Measurements from ENCODE around the gene STEAP1.
A peak's percentile ranks its signal among the peaks of the same experiment; 100 is the strongest.
"Not testable (repeated sequence)": the region's sequence is repeated elsewhere in the genome, so short reads cannot be mapped to it uniquely, and the experiment has no call there.

Gene STEAP1

DNA sequence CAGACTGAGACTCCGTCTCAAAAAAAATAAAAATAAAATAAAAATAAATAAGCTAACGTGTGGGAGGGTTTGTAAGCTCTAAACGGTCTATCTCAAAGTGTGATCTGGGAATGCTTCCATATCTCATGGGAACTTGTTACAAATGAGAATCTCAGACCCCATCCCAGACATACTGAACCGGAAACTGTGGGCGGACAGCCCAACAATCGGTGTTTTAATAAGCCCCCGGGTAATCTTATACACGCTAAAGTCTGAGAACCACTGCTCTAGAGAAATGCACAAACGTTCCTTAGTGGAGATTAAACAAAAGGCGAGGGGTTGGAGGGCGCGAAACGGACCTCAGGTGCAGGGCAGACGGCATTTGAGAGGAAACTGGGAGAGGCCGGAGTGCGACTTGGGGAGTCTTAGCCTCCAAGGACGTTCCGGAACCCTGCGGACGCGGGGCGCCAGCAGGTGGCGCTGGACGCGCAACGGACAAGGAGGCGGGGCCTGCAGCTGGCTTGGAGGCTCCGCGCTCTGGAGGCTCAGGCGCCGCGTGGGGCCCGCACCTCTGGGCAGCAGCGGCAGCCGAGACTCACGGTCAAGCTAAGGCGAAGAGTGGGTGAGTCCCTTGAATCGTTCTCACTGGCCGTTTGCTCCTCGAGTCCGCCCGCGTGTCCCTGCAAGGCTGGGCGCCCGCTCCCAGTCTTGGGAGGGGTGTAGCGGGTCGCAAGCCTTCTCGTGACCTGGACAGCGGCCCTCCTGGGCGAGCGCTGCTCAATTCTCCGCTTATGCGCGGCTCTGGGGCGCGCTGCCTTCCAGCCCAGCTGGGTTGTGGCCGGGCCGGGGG, at the start of gene STEAP1:
Gene STEAP1 (plus strand): TSS at position 527 of the 829 bp plus-strand sequence. CDS start 5,320 bp downstream, outside the sequence.
- DNase-seq (ENCODE audit: low read depth): peak; percentile 91
- TF ChIP-seq, protein P1, sequence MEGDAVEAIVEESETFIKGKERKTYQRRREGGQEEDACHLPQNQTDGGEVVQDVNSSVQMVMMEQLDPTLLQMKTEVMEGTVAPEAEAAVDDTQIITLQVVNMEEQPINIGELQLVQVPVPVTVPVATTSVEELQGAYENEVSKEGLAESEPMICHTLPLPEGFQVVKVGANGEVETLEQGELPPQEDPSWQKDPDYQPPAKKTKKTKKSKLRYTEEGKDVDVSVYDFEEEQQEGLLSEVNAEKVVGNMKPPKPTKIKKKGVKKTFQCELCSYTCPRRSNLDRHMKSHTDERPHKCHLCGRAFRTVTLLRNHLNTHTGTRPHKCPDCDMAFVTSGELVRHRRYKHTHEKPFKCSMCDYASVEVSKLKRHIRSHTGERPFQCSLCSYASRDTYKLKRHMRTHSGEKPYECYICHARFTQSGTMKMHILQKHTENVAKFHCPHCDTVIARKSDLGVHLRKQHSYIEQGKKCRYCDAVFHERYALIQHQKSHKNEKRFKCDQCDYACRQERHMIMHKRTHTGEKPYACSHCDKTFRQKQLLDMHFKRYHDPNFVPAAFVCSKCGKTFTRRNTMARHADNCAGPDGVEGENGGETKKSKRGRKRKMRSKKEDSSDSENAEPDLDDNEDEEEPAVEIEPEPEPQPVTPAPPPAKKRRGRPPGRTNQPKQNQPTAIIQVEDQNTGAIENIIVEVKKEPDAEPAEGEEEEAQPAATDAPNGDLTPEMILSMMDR (IDR thresholded peaks at IDR 0.05; ENCODE audit: insufficient read depth, low read depth, low read length, missing control alignments): peak; percentile 82
- H3K4me3 ChIP-seq (ENCODE audit: low read depth, low read length): peak within 1 kb of the TSS; percentile 33

DNA sequence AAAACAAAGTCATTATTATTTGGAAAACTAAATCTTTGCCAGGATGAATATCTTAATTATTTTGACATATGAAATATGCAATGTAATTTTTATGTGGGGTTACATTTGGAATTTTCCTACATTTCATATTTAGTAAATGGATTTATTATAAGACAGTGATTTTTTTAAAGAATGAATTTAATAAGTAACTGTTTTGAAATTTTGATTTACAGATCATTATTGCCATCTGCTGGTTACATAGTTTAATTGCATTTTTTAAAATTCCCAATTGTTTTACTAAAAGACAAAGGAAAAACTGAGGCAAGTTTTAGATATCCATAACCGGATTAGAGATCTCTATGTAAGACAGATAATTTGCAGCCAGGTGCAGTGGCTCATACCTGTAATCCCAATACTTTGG, 39.3 kb upstream of the STEAP1 start:
- not testable (repeated sequence) for H3K4me3 ChIP-seq (ENCODE audit: low read depth, low read length); DNase-seq (ENCODE audit: low read depth)

DNA sequence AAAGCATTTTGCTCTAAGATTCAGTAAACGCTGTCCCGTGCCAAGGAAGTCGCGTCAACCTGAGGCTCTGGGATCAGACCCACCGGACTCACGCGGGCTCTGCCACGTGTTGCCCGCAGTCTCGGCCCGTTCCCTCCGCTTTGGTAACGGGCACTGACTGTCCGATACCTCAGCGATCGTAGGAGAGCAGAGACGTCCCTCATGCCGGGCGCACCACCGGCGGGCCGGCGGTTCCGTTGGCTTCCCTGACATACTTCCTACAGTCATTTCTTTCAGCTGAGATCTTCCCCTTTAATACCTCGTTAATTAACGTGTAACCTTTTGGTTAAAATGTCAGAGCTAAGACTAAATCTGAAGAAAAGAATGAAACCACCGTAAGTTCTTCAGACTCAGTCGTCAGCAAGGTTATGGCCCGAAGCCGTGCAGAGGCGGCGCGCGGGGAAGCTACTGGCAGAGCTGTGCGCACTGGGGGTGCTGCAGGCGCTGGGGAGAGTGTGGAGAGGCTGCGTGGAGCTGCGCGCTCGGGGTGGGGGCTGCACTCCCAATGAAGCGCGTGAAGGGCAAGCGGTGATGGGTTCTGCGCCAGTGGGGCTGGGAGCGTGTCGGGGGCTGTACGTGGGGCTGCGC, 35.6 kb upstream of the STEAP1 start:
- not testable (repeated sequence) for DNase-seq (ENCODE audit: low read depth); H3K4me3 ChIP-seq (ENCODE audit: low read depth, low read length)

DNA sequence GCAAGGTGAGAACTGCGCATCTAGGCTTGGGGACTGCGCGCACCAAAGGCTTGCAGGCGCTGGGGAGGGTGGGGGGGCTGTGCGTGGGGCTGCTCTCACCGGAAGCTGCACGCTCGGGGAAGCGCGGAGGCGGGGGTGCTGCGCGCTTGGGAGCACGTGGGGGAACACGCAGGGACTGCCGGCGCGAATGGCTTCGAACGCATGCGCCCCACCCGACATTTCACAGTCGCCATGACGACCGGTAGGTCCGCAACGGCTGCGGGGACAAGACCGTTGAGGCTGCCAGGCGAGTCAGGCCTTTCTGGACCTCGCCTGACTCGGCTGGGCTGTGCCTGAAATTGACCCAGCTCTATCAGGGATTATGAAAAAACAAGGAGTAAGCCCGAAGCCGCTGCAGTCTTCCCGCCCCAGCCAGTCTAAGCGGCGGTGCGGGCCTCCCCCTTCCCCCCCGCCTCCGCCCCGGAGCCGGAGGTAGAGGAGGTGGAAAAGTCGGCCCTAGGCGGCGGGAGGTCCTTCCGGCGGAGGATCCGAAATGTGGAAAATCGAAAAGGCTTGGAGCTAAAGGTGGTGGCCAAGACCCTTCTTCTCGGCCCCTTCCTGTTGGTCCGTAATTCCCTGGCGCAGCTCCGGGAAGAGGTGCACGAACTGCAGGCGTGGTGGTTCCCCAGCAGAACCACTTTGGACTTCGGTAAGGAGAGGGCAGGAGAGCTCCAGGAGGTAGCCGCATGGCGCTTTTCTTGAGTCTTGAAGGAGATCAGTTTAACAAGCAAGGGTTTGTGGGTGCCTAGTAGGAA, 34.9 kb upstream of the STEAP1 start:
- no peak for DNase-seq (ENCODE audit: low read depth)
- TF ChIP-seq, protein P1 (IDR thresholded peaks at IDR 0.05; ENCODE audit: insufficient read depth, low read depth, low read length, missing control alignments): no peak
- no peak overlapping the region for H3K4me3 ChIP-seq (ENCODE audit: low read depth, low read length)

DNA sequence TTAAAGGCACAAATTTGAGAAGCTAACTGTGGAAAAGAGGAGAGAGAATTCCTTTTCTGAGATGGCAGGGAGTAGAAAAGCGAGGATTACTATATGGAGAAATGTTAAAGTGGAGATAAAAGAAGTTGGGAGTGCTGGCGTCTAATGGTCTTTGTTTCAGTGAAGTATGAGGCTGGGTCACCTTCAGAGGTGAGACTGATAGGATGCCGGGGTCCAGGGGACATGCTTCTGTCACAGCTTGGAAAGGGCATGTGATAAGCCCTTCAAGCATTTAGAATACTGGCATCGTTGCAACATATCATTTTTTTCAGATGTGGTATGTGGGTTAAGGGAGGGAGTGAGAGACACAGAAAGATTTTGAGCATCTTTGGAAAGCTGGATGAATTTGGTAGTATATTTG, 34.1 kb upstream of the STEAP1 start:
- H3K4me3 ChIP-seq (ENCODE audit: low read depth, low read length); DNase-seq (ENCODE audit: low read depth): not testable (repeated sequence)

DNA sequence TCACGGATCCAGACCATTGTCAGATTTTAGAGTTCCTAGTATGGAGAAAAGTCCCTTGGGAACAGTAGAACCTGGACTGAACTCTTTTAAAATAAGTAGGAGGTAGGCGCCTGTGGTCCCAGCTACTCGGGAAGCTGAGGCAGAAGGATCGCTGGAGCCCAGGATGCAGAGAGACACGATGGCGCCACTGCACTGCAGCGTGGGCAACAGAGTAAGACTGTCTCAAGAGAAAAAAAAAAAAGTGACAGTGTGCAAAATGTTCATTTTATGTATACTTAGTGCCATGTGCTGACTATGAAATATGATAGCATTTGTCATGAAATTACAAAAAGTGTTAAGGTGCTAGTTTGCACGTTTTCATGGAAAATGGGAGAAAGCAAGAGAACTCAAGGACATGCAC, 22.5 kb upstream of the STEAP1 start:
- H3K4me3 ChIP-seq (ENCODE audit: low read depth, low read length); DNase-seq (ENCODE audit: low read depth): not testable (repeated sequence)

DNA sequence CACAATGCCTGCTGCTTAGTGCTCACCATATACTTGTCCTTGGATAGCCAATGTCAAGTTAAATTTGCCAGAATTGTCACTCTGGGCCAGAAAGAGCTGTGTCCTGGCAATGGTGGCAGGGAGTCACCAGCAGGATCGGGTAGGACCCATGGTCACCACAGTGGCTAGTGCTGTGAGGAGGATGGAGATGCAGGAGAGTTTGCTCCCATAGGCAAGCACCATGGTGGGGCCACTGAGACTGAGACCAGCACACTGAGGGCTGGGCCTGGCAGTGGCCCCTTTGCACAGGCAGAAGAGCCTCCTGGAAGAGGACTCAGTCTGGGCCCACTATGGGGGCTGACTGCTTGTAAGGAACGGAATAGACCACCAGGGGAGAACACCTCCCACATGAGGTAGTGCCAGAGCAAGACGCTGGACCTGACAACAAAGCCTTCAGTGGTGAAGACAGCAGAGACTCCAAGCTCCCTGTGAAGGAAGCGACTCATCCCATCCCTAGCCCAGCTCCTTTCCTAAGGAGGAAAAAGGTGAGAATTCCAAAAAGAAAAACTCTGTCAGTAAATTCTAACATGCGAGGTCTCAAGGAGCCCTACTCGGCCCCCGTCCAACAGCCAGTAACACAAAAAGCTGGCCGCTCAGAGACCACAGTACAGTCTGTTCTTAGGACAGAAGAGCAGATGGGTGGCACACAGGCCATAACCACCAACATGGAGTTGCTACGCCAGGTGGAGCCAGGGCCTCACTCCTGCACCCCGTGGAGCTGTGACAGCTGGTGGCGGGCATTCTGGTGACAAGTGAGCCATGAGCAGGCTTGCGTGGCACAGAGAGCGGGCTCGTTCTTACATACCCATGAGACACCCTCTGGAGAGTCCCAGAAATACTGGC, 6.9 kb upstream of the STEAP1 start:
- DNase-seq (ENCODE audit: low read depth): not testable (repeated sequence)

DNA sequence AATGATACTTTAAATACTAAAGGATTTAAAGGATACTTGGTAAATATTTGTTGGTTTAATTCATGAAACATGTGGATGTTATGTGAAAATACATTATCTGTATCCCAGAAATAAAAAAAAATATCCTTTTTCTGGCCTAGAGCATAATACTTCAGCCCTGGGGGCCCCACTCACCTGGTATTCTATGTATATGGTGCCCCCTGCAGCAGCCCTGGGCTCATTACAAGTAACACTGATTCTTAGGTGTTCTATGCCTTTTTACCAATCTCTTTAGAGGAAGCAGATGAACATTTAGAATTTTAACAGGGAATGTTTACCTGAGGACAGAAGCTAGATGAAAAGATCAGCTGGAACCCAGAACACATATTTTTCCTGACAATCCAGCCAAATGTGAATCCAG, 4.8 kb upstream of the STEAP1 start:
- H3K4me3 ChIP-seq (ENCODE audit: low read depth, low read length): not testable (repeated sequence)
- TF ChIP-seq, protein P1 (IDR thresholded peaks at IDR 0.05; ENCODE audit: insufficient read depth, low read depth, low read length, missing control alignments): peak; percentile 23
- peak; percentile 6 for DNase-seq (ENCODE audit: low read depth)

More for the DNA sequence above, 6.9 kb upstream of the STEAP1 start:
- H3K4me3 ChIP-seq (ENCODE audit: low read depth, low read length): not testable (repeated sequence)

DNA sequence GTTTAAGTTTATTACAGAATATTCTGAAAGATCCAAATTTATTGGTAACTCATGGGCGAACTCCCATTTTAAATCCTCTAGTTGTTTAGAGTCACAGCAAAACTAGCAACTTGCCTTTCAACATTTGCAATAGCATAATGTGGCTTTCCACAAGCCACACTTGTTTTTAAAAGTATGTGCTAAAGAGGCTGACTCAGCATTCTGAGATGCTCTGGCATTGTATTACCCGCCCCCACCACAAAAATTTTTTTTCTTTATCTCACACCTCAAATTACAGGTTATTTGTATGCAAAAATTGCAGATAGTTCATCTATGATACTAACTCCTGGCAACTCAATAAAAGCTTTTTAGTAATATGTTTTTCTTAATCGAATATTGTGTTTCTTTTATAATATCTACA, 2.4 kb upstream of the STEAP1 start:
- not testable (repeated sequence) for DNase-seq (ENCODE audit: low read depth); H3K4me3 ChIP-seq (ENCODE audit: low read depth, low read length)

Data from GM12865 (cell line).